ENCODE data around the gene CEMIP.

Gene CEMIP

DNA sequence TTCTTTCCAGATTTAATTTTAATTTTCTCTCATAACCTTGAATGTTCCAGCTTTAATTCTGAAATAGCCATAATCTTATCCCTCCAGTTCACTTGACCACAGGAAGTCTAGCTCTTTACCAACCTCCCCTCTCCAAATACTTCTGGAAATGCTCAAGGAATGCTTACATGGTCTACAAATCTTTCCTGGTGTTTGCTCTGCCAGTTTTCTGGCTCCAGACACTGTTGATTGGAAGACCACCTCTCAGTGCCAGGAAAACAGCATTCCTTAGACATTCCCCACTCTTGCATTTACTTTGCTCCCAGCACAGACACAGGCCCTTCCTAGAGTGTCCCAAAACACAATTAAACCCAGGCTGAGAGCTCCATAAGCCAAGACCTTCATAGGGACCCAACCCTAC lies 111.8 kb downstream of the CEMIP start:
- Histone ChIP-seq H3K4me3 (ENCODE audit: low read depth in 1 of 2, low read length in 2 of 2) (no peak overlapping the region), H3K27me3 (ENCODE audit: control insufficient read depth in 1 of 2, insufficient read depth in 2 of 2, low read length in 2 of 2) (no peaks in the 10 kb centered on the region), H3K36me3 (ENCODE audit: control insufficient read depth in 1 of 2, insufficient read depth in 2 of 2, low read length in 2 of 2) (no peaks in the 10 kb centered on the region), H3K9me3 (ENCODE audit: control insufficient read depth in 1 of 2, low read length in 2 of 2) (peaks cover 0 to 4% of the 10 kb centered on the region in 2 donors), H3K4me1 (ENCODE audit: control insufficient read depth in 1 of 2, insufficient read depth in 2 of 2, low read length in 2 of 2) (no peaks in the 10 kb centered on the region), H3K27ac (ENCODE audit: low read depth, low read length) (no peak overlapping the region), H3K9ac (ENCODE audit: low read depth in 1 of 2, low read length in 2 of 2) (no peak overlapping the region)

DNA sequence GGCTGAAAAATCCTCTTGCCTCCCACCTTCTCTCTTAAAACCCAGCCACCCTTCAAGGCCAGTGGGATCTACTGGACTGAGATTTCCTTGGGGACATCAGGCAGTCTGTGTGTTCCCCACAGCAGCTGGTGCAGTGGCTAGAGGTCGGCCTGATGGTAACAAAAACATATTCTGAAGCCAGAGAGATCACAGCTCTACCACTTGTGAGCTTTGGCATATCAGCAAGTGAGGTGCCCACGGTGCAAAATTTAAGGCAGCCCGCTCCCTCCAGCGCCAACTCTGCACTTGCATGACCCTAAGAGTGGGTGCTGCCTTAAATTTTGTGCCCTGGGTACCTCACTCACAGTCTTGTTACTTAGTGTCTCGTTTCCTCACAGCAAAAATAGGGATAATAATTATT lies 113.2 kb downstream of the CEMIP start:
- H3K4me3 ChIP-seq (ENCODE audit: low read depth in 1 of 2, low read length in 2 of 2), result no peak overlapping the region
- H3K9ac ChIP-seq (ENCODE audit: low read depth in 1 of 2, low read length in 2 of 2), result no peak overlapping the region
- H3K27me3 ChIP-seq (ENCODE audit: control insufficient read depth in 1 of 2, insufficient read depth in 2 of 2, low read length in 2 of 2), result no peaks in the 10 kb centered on the region
- H3K36me3 ChIP-seq (ENCODE audit: control insufficient read depth in 1 of 2, insufficient read depth in 2 of 2, low read length in 2 of 2), result no peaks in the 10 kb centered on the region
- H3K9me3 ChIP-seq (ENCODE audit: control insufficient read depth in 1 of 2, low read length in 2 of 2), result peaks cover 0 to 7% of the 10 kb centered on the region in 2 donors
- H3K4me1 ChIP-seq (ENCODE audit: control insufficient read depth in 1 of 2, insufficient read depth in 2 of 2, low read length in 2 of 2), result no peaks in the 10 kb centered on the region
- no peak overlapping the region for H3K27ac ChIP-seq (ENCODE audit: low read depth, low read length)

DNA sequence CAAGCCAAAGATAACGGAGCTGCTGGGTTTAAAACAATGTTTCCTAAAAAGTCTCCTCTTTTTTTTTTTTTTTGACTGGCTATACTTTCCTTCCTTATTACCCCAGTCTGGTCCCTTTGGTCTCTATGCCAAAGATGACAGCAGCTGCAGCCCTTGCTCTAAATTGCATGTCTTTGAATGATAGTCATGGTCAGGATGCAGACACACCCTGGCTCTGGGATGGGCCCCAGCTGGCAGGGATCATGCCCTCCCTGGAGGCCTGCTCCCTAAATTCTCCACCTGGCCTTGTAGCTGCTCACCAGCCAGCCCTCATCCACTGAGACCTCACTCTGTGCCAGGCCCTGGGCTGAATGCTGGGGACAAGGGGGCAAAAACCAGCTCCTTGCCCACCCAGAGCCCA lies 114.6 kb downstream of the CEMIP start:
- Histone ChIP-seq H3K9ac (ENCODE audit: low read depth in 1 of 2, low read length in 2 of 2) (no peak overlapping the region), H3K27ac (ENCODE audit: low read depth, low read length) (no peak overlapping the region), H3K4me1 (ENCODE audit: control insufficient read depth in 1 of 2, insufficient read depth in 2 of 2, low read length in 2 of 2) (no peaks in the 10 kb centered on the region), H3K4me3 (ENCODE audit: low read depth in 1 of 2, low read length in 2 of 2) (no peak overlapping the region), H3K36me3 (ENCODE audit: control insufficient read depth in 1 of 2, insufficient read depth in 2 of 2, low read length in 2 of 2) (no peaks in the 10 kb centered on the region), H3K27me3 (ENCODE audit: control insufficient read depth in 1 of 2, insufficient read depth in 2 of 2, low read length in 2 of 2) (no peaks in the 10 kb centered on the region), H3K9me3 (ENCODE audit: control insufficient read depth in 1 of 2, low read length in 2 of 2) (peaks cover 0 to 7% of the 10 kb centered on the region in 2 donors)

DNA sequence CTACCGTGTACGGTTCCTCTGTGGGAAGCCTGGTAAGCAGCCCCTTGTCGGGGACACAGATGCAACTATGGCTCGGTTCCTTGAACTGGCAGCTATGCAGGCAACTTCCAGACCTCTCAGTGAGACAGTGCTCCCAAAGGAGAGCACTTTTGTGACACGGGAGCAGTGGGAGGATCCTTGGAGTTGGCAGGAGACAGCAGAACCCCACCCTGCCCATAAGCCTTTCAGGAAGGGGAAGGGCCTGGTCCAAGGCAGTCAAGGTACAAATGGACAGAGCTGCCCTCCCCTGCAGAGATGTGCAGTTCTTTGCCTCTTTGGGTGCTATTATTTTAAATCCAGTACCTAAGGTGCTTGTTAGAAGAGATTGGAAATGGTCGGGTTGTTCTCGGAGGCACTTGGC lies 115.9 kb downstream of the CEMIP start:
- no peak overlapping the region for H3K27ac ChIP-seq (ENCODE audit: low read depth, low read length)
- H3K36me3 ChIP-seq (ENCODE audit: control insufficient read depth in 1 of 2, insufficient read depth in 2 of 2, low read length in 2 of 2), result no peaks in the 10 kb centered on the region
- no peak overlapping the region for H3K9ac ChIP-seq (ENCODE audit: low read depth in 1 of 2, low read length in 2 of 2)
- peaks cover 0 to 7% of the 10 kb centered on the region in 2 donors for H3K9me3 ChIP-seq (ENCODE audit: control insufficient read depth in 1 of 2, low read length in 2 of 2)
- H3K4me3 ChIP-seq (ENCODE audit: low read depth in 1 of 2, low read length in 2 of 2), result no peak overlapping the region
- H3K4me1 ChIP-seq (ENCODE audit: control insufficient read depth in 1 of 2, insufficient read depth in 2 of 2, low read length in 2 of 2), result no peaks in the 10 kb centered on the region
- no peaks in the 10 kb centered on the region for H3K27me3 ChIP-seq (ENCODE audit: control insufficient read depth in 1 of 2, insufficient read depth in 2 of 2, low read length in 2 of 2)

DNA sequence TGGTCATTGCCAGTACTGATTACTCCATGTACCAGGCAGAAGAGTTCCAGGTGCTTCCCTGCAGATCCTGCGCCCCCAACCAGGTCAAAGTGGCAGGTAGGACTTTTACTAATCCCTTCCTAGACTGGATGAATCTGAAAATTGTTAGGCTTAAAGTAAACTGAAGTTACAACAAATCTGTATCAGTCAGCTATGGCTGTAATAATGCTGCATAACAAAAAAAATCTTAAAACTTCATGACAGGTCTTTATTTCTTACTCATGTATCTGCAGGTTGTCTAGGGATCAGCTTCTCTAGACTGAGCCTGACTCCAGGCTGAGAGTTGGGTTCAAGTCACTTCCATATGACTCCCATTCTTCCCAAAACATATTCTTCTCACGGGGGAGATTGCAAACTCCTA lies 116.8 kb downstream of the CEMIP start:
- no peak overlapping the region for H3K27ac ChIP-seq (ENCODE audit: low read depth, low read length)
- H3K4me1 ChIP-seq (ENCODE audit: control insufficient read depth in 1 of 2, insufficient read depth in 2 of 2, low read length in 2 of 2), result no peaks in the 10 kb centered on the region
- no peak overlapping the region for H3K4me3 ChIP-seq (ENCODE audit: low read depth in 1 of 2, low read length in 2 of 2)
- no peaks in the 10 kb centered on the region for H3K36me3 ChIP-seq (ENCODE audit: control insufficient read depth in 1 of 2, insufficient read depth in 2 of 2, low read length in 2 of 2)
- H3K27me3 ChIP-seq (ENCODE audit: control insufficient read depth in 1 of 2, insufficient read depth in 2 of 2, low read length in 2 of 2), result no peaks in the 10 kb centered on the region
- no peak overlapping the region for H3K9ac ChIP-seq (ENCODE audit: low read depth in 1 of 2, low read length in 2 of 2)
- H3K9me3 ChIP-seq (ENCODE audit: control insufficient read depth in 1 of 2, low read length in 2 of 2), result peaks cover 0 to 7% of the 10 kb centered on the region in 2 donors

DNA sequence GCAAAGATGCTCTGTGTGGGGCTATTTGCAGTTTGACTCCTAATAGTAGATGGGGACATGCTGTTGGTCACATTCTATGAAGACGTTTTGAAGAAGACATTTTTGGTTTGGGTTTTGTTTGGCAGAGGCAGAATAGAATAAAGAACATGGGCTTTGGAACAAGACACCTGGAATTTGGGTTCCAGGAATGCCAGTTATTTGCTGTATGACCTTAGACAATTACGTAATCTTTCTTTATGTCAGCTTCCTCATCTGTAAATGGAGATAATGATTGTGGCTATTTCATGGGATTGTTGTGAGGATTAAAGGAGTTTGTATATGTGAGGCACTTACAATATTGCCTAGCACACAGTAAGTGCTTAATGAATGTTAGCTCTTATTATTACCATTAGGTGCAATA lies 118.9 kb downstream of the CEMIP start:
- Histone ChIP-seq H3K27ac (ENCODE audit: low read depth, low read length) (no peak overlapping the region), H3K36me3 (ENCODE audit: control insufficient read depth in 1 of 2, insufficient read depth in 2 of 2, low read length in 2 of 2) (no peaks in the 10 kb centered on the region)

DNA sequence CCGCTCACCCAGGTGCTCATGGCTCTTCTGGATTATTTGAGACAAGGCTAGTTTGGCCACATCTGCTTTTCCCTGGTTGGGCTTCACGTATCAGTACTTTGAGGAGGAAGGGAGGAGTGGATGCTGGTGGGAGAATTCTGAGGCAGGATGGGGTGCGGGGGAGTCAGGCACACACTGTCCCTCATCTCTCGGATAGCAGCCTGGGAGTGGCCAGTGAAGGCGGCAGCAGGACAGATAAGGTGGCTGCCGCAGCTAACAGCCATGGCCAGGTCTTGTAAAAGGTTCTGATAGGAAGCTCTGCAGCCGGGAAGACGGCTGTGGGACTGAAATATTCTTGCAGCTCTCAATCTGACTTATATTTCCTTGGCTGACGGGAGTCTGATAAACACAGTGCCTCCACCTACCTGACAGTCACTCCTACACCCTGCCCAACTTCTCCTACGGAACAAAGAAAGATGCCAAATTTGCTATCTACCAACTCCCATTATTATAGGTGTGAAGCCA lies 123.2 kb downstream of the CEMIP start:
- no peaks in the 10 kb centered on the region for H3K4me1 ChIP-seq (ENCODE audit: control insufficient read depth in 1 of 2, insufficient read depth in 2 of 2, low read length in 2 of 2)
- no peaks in the 10 kb centered on the region for H3K9me3 ChIP-seq (ENCODE audit: control insufficient read depth in 1 of 2, low read length in 2 of 2)
- no peaks in the 10 kb centered on the region for H3K27me3 ChIP-seq (ENCODE audit: control insufficient read depth in 1 of 2, insufficient read depth in 2 of 2, low read length in 2 of 2)
- H3K36me3 ChIP-seq (ENCODE audit: control insufficient read depth in 1 of 2, insufficient read depth in 2 of 2, low read length in 2 of 2), result no peaks in the 10 kb centered on the region
- no peak overlapping the region for H3K27ac ChIP-seq (ENCODE audit: low read depth, low read length)
- no peak overlapping the region for H3K9ac ChIP-seq (ENCODE audit: low read depth in 1 of 2, low read length in 2 of 2)
- no peak overlapping the region for H3K4me3 ChIP-seq (ENCODE audit: low read depth in 1 of 2, low read length in 2 of 2)

More for the DNA sequence above, 118.9 kb downstream of the CEMIP start:
- H3K4me1 ChIP-seq (ENCODE audit: control insufficient read depth in 1 of 2, insufficient read depth in 2 of 2, low read length in 2 of 2), result no peaks in the 10 kb centered on the region
- no peak overlapping the region for H3K9ac ChIP-seq (ENCODE audit: low read depth in 1 of 2, low read length in 2 of 2)
- peaks cover 0 to 7% of the 10 kb centered on the region in 2 donors for H3K9me3 ChIP-seq (ENCODE audit: control insufficient read depth in 1 of 2, low read length in 2 of 2)
- H3K4me3 ChIP-seq (ENCODE audit: low read depth in 1 of 2, low read length in 2 of 2), result no peak overlapping the region
- no peaks in the 10 kb centered on the region for H3K27me3 ChIP-seq (ENCODE audit: control insufficient read depth in 1 of 2, insufficient read depth in 2 of 2, low read length in 2 of 2)

DNA sequence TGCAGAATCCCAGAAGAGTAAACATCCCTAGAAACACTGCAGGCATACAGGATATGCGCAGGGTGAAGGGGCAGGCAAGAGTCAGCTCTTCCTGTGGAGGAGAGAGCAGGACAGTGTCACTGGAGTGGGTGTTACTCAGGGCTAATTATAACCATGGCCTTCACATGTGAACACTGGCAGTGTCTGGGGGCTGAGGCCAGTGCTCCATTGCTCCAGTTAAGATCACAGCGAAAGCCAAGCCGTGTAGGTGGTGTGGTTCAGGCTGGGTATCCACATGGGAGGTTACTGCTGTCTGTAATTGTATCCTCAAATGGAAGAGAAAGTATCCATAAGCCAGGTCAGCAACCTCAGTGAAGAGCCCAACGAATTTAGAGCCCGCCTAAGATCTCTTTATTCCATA lies 125.8 kb downstream of the CEMIP start:
- peaks cover 0 to 6% of the 10 kb centered on the region in 2 donors for H3K9me3 ChIP-seq (ENCODE audit: control insufficient read depth in 1 of 2, low read length in 2 of 2)
- no peaks in the 10 kb centered on the region for H3K27me3 ChIP-seq (ENCODE audit: control insufficient read depth in 1 of 2, insufficient read depth in 2 of 2, low read length in 2 of 2)
- H3K36me3 ChIP-seq (ENCODE audit: control insufficient read depth in 1 of 2, insufficient read depth in 2 of 2, low read length in 2 of 2), result peaks cover 0 to 3% of the 10 kb centered on the region in 2 donors
- no peak overlapping the region for H3K4me3 ChIP-seq (ENCODE audit: low read depth in 1 of 2, low read length in 2 of 2)
- no peaks in the 10 kb centered on the region for H3K4me1 ChIP-seq (ENCODE audit: control insufficient read depth in 1 of 2, insufficient read depth in 2 of 2, low read length in 2 of 2)
- no peak overlapping the region for H3K27ac ChIP-seq (ENCODE audit: low read depth, low read length)
- H3K9ac ChIP-seq (ENCODE audit: low read depth in 1 of 2, low read length in 2 of 2), result no peak overlapping the region

DNA sequence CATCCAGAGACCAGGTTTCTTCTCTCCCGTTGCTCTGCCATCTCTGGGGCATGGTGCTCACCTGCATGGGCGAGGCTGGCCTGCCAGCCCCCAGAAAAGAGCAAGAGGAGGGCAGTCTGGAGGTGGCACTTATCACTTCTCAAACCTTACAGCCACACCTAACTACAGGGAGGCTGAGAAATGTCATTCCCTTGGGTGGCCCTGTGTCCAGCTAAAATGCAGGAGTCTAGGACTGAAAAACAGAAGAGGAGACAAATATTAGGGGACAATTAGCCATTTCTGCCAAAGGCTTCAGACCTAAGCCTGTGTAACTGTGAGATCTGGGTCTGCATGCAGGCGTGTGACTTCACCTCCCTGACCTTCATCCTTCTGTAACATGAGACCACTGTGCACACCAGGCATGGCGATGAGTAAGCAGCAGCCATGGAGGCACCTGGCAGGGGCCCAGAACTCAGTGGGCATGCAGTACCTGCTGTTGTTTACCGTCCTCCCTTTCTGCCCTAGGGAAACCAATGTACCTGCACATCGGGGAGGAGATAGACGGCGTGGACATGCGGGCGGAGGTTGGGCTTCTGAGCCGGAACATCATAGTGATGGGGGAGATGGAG lies 127.1 kb downstream of the CEMIP start:
- H3K27me3 ChIP-seq (ENCODE audit: control insufficient read depth in 1 of 2, insufficient read depth in 2 of 2, low read length in 2 of 2), result no peaks in the 10 kb centered on the region
- no peaks in the 10 kb centered on the region for H3K4me1 ChIP-seq (ENCODE audit: control insufficient read depth in 1 of 2, insufficient read depth in 2 of 2, low read length in 2 of 2)
- H3K27ac ChIP-seq (ENCODE audit: low read depth, low read length), result no peak overlapping the region
- peaks cover 0 to 7% of the 10 kb centered on the region in 2 donors for H3K36me3 ChIP-seq (ENCODE audit: control insufficient read depth in 1 of 2, insufficient read depth in 2 of 2, low read length in 2 of 2)
- H3K4me3 ChIP-seq (ENCODE audit: low read depth in 1 of 2, low read length in 2 of 2), result no peak overlapping the region
- H3K9ac ChIP-seq (ENCODE audit: low read depth in 1 of 2, low read length in 2 of 2), result no peak overlapping the region
- H3K9me3 ChIP-seq (ENCODE audit: control insufficient read depth in 1 of 2, low read length in 2 of 2), result peaks cover 0 to 6% of the 10 kb centered on the region in 2 donors

DNA sequence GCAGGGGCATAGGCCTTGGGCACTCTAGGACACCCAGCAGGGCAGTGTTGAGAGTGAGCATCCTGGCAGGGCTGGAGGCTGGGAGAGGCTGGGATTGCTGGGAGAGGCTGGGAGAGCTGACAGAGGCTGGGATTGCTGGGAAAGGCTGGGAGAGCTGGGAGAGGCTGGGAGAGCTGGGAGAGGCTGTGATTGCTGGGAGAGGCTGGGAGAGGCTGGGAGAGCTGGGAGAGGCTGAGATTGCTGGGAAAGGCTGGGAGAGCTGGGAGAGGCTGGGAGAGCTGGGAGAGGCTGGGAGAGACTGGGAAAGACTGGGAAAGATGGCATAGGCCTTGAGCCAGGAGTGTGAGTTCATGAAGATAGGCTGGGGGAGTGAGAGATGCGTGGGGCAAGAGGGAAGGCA lies 132.7 kb downstream of the CEMIP start:
- Histone ChIP-seq H3K27ac (ENCODE audit: low read depth, low read length) (no peak overlapping the region), H3K9ac (ENCODE audit: low read depth in 1 of 2, low read length in 2 of 2) (no peak overlapping the region), H3K27me3 (ENCODE audit: control insufficient read depth in 1 of 2, insufficient read depth in 2 of 2, low read length in 2 of 2) (no peaks in the 10 kb centered on the region), H3K4me3 (ENCODE audit: low read depth in 1 of 2, low read length in 2 of 2) (no peak overlapping the region), H3K9me3 (ENCODE audit: control insufficient read depth in 1 of 2, low read length in 2 of 2) (peaks cover 0 to 6% of the 10 kb centered on the region in 2 donors), H3K36me3 (ENCODE audit: control insufficient read depth in 1 of 2, insufficient read depth in 2 of 2, low read length in 2 of 2) (peaks cover 0 to 7% of the 10 kb centered on the region in 2 donors), H3K4me1 (ENCODE audit: control insufficient read depth in 1 of 2, insufficient read depth in 2 of 2, low read length in 2 of 2) (no peaks in the 10 kb centered on the region)
